OCI-LY1 (cell line): ENCODE data around the gene NELL2.

ENCODE experiments used
- H2AFZ ChIP-seq: fragments of 200-600 bp; sonication (generic), shearing (Covaris generic); 2 replicates; pipeline ENCODE4 v1.6.0; 2014; ENCODE audit warnings: antibody characterized with exemption, mild to moderate bottlenecking, low read length
- H3F3A ChIP-seq: fragments of 200-600 bp; sonication (generic), shearing (Covaris generic); 2 replicates; pipeline ENCODE4 v1.6.0; 2014; ENCODE audit warnings: mild to moderate bottlenecking, antibody characterized with exemption, low read length, moderate library complexity; ENCODE audit not compliant: insufficient read depth
- H3K27ac ChIP-seq: fragments of 200-600 bp; sonication (generic); 2 replicates; pipeline ENCODE4 v1.5.1; 2014; ENCODE audit warnings: low read length, mixed run types, mild to moderate bottlenecking, low read depth; ENCODE audit not compliant: poor library complexity, severe bottlenecking
- H3K27me3 ChIP-seq: fragments of 200-600 bp; sonication (generic); 2 replicates; pipeline ENCODE4 v1.6.0; 2014; ENCODE audit warnings: antibody characterized with exemption, mild to moderate bottlenecking, low read length, moderate library complexity; ENCODE audit not compliant: insufficient read depth
- H3K36me3 ChIP-seq: fragments of 200-600 bp; sonication (generic); 2 replicates; pipeline ENCODE4 v1.6.1; 2014; ENCODE audit warnings: mild to moderate bottlenecking, antibody characterized with exemption, low read length, moderate library complexity, mixed read lengths; ENCODE audit not compliant: insufficient read depth
- H3K4me1 ChIP-seq: fragments of 200-600 bp; sonication (generic); 2 replicates; pipeline ENCODE4 v1.5.1; 2014; ENCODE audit warnings: mild to moderate bottlenecking, low read length, moderate library complexity; ENCODE audit not compliant: insufficient read depth, severe bottlenecking
- H3K4me2 ChIP-seq: fragments of 200-600 bp; sonication (generic), shearing (Covaris generic); 2 replicates; pipeline ENCODE4 v1.6.1; 2014; ENCODE audit warnings: low read length
- H3K4me3 ChIP-seq: fragments of 200-600 bp; sonication (generic); 2 replicates; pipeline ENCODE4 v1.5.1; 2014; ENCODE audit warnings: low read length, low read depth, mild to moderate bottlenecking, mixed read lengths; ENCODE audit not compliant: poor library complexity, severe bottlenecking
- H3K79me2 ChIP-seq: fragments of 200-600 bp; shearing (Covaris generic); 2 replicates; pipeline ENCODE4 v1.6.1; 2016; ENCODE audit warnings: mixed run types, low read length, mixed read lengths; ENCODE audit not compliant: insufficient read depth
- H3K9ac ChIP-seq: fragments of 200-600 bp; sonication (generic), shearing (Covaris generic); 2 replicates; pipeline ENCODE4 v1.6.1; 2014; ENCODE audit warnings: mild to moderate bottlenecking, low read length, mixed read lengths
- H3K9me2 ChIP-seq: fragments of 200-600 bp; sonication (generic), shearing (Covaris generic); 2 replicates; pipeline ENCODE4 v1.6.1; 2014; ENCODE audit warnings: low read depth, mild to moderate bottlenecking, low read length, mixed read lengths
- H3K9me3 ChIP-seq: fragments of 200-600 bp; shearing (Covaris generic); 2 replicates; pipeline ENCODE4 v1.6.1; 2014; ENCODE audit warnings: low read length, mixed read lengths
- H4K20me1 ChIP-seq: fragments of 200-600 bp; sonication (generic), shearing (Covaris generic); 2 replicates; pipeline ENCODE4 v1.6.0; 2016; ENCODE audit warnings: mild to moderate bottlenecking, low read length; ENCODE audit not compliant: insufficient read depth
- CTCF ChIP-seq: fragments of 200-600 bp; sonication (generic), shearing (Covaris generic); IDR thresholded peaks from 2 replicates; pipeline ENCODE4 v1.5.1; 2017; ENCODE audit warnings: mild to moderate bottlenecking, antibody characterized with exemption, low read length, moderate library complexity, mixed read lengths
- EZH2 ChIP-seq: fragments of 200-600 bp; sonication (generic), shearing (Covaris generic); IDR thresholded peaks from 2 replicates; pipeline ENCODE4 v1.8.0; 2017; ENCODE audit warnings: borderline replicate concordance, mixed run types, mild to moderate bottlenecking, antibody characterized with exemption, low read length, moderate library complexity, mixed read lengths

The NELL2 gene

GRCh38 chr12:44779766-44780165 lies 96.3 kb downstream of the NELL2 start:
- H3K9ac ChIP-seq: no peak overlapping the region
- H3K27ac ChIP-seq: no peak overlapping the region
- no peak for TF ChIP-seq CTCF
- TF ChIP-seq EZH2: no peak
- no peaks in the 10 kb centered on the region for H4K20me1 ChIP-seq
- no peak overlapping the region for H2AFZ ChIP-seq
- peaks cover 6% of the 10 kb centered on the region; the same call in 1 of the 2 replicates for H3K36me3 ChIP-seq
- no peaks in the 10 kb centered on the region; the same call in 1 of the 2 replicates for H3F3A ChIP-seq
- H3K4me1 ChIP-seq: no peaks in the 10 kb centered on the region
- 0 out of 2 replicates have a peak, but pooled peaks cover 6% of the 10 kb centered on the region for H3K9me3 ChIP-seq
- no peak overlapping the region for H3K4me2 ChIP-seq
- H3K79me2 ChIP-seq: no peaks in the 10 kb centered on the region
- no peaks in the 10 kb centered on the region for H3K9me2 ChIP-seq
- H3K4me3 ChIP-seq: no peak overlapping the region
- no peaks in the 10 kb centered on the region for H3K27me3 ChIP-seq

DNA sequence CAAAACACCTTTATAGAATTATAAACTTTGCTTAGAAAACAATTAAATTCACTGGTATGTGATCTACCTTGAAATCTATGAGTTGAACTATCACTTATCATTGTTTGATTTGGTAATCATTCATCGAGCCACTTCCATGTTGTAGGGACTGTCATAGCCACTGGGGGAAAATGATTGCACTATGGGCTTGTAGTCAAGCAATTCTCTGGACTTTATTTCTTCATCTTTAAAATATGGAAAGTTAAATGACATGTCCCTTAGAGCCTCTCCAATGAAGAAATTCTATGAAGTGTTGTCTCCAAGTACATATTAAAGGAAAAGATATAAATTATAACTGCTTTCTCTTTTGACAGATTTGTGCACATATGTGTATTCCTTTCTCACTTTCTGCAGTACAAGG lies 97.3 kb downstream of the NELL2 start:
- no peaks in the 10 kb centered on the region for H3K4me1 ChIP-seq
- H2AFZ ChIP-seq: no peak overlapping the region
- no peaks in the 10 kb centered on the region for H4K20me1 ChIP-seq
- no peaks in the 10 kb centered on the region for H3K9me2 ChIP-seq
- H3K9me3 ChIP-seq: 0 out of 2 replicates have a peak, but pooled peaks cover 6% of the 10 kb centered on the region
- H3K36me3 ChIP-seq: peaks cover 10% of the 10 kb centered on the region; the same call in 1 of the 2 replicates
- no peak overlapping the region for H3K4me3 ChIP-seq
- H3K79me2 ChIP-seq: no peaks in the 10 kb centered on the region
- no peaks in the 10 kb centered on the region for H3K27me3 ChIP-seq
- TF ChIP-seq CTCF: no peak
- no peak for TF ChIP-seq EZH2
- no peak overlapping the region for H3K27ac ChIP-seq
- H3F3A ChIP-seq: no peaks in the 10 kb centered on the region; the same call in 1 of the 2 replicates
- H3K4me2 ChIP-seq: no peak overlapping the region
- no peak overlapping the region for H3K9ac ChIP-seq

- H3K27ac ChIP-seq: no peak overlapping the region
- peaks cover 10% of the 10 kb centered on the region; the same call in 1 of the 2 replicates for H3K36me3 ChIP-seq
- H3K9ac ChIP-seq: no peak overlapping the region
- H3K9me2 ChIP-seq: no peaks in the 10 kb centered on the region
- no peak overlapping the region for H3K4me3 ChIP-seq
- no peaks in the 10 kb centered on the region; the same call in 1 of the 2 replicates for H3F3A ChIP-seq
- H3K27me3 ChIP-seq: no peaks in the 10 kb centered on the region
- 0 out of 2 replicates have a peak, but pooled peaks cover 6% of the 10 kb centered on the region for H3K9me3 ChIP-seq
- H3K79me2 ChIP-seq: no peaks in the 10 kb centered on the region
- no peak for TF ChIP-seq CTCF
- no peak for TF ChIP-seq EZH2
- H3K4me1 ChIP-seq: no peaks in the 10 kb centered on the region
- no peaks in the 10 kb centered on the region for H4K20me1 ChIP-seq
- no peak overlapping the region for H3K4me2 ChIP-seq
- H2AFZ ChIP-seq: no peak overlapping the region
These were observed 99.1 kb downstream of the NELL2 start for GRCh38 chr12:44777044-44777443.
